GM21381 (cell line): ENCODE measurements around the gene EML4.
"Not testable (repeated sequence)": the region's sequence is repeated elsewhere in the genome, so short reads cannot be mapped to it uniquely, and the experiment has no call there.

Source experiments
- ATAC-seq: cut with Tn5 transposase; IDR thresholded peaks from one replicate; pipeline ENCODE4 v1.9.1; 2021; ENCODE audit warnings: mild to moderate bottlenecking, moderate library complexity; ENCODE audit not compliant: unreplicated experiment

EML4 gene

DNA sequence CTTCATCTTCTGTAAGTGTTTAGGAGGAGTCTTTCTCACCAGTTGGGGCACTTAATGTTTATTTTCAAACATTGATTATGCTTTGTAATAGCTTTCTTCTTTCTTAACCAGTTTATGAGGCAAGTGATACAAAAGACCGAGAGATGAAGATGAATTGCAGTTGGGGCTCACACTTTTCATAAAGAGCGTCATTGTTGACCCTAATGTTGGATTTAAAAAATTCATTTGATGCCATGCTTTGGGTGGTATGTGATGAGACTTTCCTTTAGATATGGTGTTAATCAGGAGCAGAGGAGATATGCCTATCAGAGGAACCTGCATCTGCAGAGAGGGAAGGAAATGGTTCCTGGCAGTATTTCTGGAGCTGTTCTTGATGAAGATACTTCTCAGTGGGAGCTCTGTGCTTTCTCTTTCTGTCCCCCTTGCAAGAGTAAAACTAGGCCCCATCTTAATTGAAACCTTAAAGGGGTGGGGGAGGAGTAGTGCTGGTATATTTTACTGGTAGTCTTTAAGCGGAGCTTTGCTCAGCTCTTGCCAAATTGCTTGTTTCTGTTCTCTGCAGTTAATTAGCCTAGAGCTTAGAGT is 2.3 kb downstream of the EML4 start:
- ATAC-seq = peak; percentile 25

DNA sequence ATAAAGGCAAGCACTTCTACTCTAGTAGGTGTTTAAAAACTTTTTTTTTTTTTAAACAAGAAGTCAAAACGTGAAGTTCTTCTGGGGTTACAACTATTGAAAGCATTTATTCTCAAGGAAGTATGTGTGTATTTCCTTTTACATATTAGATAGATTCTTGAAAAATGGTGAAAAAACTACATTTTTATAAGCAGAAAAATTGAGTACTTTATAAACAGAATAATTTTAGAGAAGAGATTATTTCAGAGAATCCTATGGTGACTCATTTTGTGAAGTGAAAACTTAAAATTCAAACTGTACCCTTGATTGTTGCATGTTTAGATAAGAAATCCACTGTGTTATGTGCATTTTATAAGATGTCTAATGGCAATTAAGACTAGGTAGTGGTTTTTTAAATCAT is 2.9 kb downstream of the EML4 start:
- no peak for ATAC-seq

DNA sequence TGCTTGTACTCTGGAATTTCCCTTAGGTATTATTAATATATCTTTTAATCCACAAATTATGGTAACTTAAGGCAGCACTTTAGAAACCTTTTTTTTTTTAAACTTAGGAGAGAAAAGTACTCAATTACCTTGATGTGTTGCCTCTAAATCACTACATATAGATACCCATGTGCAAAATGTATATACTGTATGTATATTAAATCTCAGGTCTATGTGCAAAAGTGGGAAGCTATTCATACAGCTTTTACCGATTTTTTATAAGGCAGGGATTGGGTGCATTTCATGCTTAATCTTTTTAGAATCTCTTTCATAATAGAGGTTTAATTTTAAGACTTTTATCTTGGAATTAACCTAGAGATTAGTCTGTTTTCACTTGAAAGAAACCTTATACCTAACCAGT is 3.4 kb downstream of the EML4 start:
- no peak for ATAC-seq

DNA sequence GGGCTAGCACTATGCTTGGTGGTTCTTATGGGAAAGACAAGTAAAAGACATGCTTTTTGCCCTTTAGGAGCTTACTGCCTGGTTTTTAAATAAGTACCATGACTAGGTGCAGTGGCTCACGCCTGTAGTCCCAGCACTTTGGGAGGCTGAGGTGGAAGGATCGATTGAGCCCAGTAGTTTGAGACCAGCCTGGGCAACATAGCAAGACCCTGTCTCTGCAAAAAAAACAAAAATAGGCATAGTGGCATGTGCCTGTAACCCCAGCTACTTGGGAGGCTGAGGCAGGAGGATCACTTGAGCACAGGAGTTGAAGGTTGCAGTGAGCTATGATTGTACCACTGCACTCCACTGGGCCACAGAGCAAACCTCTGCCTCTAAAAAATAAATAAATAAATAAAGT is 4.3 kb downstream of the EML4 start:
- not testable (repeated sequence) for ATAC-seq

DNA sequence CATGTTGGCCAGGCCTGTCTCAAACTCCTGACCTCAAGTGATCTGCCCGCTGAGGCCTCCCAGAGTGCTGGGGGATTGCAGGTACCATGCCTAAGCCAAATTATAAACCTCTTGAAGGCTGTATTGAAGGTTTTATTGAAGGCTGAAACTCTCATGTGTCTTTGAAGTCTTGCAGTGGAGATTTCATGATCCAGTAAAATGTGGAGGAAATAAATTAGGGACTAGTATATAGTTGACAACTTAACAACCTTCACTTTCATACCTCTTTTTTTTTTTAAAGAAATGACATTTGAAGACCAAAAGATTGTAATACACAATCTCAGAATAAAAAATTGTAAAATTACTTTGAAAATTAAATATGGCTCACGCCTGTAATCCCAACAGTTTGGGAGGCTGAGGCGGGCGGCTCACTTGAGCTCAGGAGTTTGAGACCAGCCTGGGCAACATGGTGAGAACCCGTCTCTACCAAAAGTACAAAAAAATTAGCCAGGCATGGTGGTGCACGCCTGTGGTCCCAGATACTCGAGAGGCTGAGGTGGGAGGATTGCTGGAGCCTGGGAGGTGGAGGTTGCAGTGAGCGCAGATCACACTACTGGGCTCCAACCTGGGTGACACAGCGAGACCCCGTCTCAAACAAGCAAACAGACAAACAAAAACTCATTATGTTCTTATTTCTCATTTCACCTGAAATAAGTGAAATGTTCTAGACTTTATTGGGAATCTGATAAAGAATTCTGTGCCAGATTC is 8.0 kb downstream of the EML4 start:
- no peak for ATAC-seq

DNA sequence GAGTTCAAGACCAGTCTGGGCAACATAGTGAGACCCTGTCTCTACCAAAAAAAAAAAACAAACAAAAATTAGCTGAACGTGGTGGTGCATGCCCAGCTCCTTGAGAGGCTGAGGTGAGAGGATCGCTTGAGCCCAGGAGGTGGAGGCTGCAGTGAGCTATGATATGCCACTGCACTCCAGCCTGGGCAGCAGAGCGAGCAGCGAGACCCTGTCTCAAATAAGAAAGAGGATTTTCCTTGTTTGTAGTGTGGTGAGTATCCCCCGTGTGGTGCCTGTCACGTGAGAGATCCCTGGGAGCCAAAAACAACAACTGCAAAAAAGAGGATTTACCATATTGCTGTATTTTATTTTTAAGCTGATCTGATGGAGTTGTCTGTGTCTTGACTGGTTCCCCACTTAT is 9.2 kb downstream of the EML4 start:
- ATAC-seq = no peak

DNA sequence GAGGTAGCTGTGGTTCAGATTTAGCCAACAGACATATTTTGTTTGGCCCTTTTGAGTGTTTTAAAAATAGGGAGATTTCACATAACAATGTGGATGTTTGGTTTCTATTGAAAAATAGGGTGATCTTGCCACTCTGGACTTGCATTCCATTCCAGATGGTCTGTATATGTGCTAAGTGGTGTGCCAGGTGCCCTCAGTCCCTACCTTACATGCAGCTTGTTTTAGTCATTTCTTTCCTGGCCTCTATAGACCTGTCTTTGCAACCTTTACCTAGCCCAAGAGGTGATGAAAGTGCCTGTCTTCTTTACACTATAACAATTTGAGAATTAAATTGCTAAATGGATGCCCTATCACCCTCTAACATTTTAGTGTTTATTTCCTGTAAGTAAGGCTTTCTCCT is 11.1 kb downstream of the EML4 start:
- ATAC-seq = no peak

DNA sequence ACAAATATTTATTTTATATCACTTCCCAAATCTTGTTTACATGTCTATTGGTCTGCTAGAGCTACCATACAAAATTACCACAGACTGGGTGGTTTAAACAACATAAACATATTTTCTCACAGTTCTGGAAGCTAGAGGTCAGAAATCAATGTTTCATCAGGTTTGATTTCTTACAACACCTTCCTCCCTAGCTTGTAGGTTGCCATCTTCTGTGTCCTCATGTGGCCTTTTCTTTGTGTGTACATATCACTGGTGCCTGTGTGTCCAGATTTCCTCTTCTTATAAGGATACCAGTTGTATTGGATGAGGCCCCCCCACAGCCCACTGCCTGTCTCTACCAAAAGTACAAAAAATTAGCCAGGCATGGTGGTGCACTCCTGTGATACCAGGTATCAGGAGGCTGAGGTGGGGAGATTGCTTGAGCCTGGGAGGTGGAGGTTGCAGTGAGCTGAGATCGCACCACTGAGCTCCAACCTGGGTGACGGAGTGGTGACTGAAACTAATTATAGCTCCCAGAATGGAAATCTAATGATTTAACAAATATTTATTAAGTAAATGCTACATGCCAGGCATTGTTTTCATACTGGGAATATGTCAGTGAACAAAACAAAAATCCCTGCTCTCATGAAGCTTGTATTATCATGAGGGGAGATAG is 13.6 kb downstream of the EML4 start:
- no peak for ATAC-seq

DNA sequence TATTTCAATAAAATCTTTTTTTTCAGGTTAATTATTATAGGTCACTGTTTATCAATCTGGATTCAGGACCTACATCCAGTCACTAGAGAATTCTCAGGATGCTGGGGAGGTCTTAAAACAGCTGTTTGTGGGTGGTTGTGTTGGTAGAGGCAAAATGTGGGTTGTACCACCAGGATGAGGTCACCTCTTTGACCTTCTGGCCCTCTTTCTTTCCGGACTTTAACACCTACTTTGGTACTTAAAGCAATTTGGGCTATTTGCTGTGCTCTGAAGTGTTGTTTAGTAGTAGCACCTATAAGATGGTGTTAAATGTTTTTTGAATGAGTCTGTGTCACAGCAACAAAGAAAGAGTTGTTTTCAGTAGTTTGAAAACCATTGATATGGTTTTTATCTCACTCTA is 14.6 kb downstream of the EML4 start:
- no peak for ATAC-seq

DNA sequence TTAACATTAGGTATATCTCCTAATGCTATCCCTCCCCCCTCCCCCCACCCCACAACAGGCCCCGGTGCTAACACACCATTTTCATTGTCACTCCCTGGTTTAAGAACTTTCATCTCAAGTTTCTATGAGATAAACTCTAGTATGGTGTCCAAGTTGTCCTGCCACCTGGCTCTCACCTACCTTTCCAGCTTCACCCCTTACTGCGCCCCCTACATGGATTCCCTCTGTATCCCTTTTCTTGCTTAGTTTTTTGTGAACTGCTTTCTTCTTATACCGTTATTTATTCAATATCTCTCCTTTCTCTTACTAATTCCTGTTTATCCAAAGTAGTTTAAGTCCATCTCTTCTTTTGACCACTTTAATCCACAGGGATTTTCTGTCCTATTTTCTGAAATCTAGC is 15.2 kb downstream of the EML4 start:
- no peak for ATAC-seq

DNA sequence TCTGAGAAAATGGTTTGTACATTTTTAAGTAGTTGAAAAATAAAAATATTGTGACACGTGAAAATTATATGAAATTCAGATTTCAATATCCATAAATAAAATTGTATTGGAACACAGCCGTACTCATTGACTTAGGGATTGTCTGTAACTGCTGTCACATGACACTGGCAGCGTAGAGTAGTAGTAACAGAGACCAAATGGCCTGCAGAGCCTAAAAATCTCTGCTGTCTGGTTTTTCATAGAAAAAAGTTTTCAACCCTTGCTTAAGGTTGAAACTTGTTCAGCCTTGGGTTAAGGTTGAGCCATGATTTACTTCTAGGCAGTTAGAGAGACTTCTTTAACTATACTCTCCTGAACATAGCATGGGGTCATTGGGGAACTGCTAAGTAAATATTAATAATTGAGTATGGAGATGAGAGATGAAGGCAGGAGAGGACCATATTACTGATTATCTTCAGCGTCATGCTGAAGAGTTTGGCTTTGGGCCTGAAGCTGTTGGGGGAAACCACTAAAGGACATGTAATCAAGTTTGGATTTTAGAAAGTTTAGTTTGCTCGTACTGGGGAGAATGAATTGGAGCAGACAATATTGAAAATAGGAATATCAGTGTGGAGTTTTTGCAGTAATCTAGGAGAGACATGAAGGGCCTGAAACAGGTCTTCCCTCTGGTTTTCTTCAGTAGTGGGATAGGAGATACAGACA is 16.2 kb downstream of the EML4 start:
- no peak for ATAC-seq

DNA sequence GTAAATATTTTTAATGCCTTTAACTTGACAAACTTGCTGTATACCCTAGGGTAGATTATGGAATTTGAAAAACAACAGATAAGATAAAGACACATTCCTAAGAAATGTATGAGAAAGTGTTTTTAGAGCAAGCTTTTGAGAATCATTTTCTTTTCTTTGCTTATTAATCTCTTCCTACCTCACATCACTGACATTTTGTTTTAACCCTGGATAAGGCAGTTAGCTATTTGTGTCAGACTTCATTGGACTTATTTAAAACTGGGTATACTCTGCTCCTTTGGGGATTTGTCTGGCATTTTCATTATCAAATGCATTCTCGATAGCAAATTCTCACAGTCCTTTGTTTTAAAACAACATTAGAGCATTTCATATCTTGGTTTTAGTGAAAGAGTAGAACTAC is 17.2 kb downstream of the EML4 start:
- no peak for ATAC-seq

DNA sequence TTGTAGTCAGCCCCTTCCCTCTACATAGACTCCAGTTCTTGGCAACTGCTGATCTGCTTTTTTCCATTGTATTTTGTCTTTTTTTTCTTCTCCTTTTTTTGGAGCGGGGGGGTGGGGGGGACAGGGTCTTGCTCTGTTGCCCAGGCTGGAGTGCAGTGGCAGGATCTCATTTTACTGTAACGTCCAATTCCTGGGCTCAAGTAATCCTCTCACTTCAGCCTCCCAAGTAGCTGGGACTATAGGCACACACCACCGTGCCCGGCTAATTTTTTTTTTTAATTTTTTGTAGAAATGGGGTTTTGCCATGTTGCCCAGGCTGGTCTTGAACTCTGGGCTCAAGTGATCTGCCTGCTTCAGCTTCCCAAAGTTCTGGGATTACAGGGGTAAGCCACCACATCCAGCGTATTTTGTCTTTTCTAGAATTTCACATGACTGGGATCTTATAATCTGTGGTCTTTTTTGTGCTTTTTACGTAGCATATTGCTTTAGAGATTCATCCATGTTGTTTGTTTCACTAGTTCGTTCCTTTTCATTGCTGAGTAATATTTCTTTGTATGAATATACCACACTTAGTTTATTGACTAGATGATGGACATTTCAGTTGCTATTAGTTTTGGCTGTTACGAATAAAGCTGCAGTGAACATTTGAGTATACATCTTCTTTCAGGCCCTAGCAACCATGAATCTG is 17.9 kb downstream of the EML4 start:
- ATAC-seq = no peak

DNA sequence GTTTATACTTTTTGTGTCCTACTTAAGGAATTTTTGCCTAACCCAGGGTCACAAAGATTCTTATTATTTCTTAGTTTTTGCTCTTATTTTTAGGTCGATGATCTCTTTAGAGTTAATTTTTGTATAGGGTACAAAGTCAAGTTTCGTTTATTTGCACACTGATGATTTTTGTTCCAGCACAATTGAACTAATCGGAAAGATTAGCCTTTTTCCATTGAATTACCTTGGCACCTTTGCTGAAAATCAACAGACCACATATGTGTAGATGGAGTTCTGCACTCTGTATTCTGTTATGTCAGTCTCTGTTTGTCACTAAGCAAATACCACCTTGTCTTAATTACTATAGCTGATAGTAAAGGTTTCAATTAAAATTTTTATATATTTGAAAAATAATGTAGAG is 18.7 kb downstream of the EML4 start:
- ATAC-seq = no peak

DNA sequence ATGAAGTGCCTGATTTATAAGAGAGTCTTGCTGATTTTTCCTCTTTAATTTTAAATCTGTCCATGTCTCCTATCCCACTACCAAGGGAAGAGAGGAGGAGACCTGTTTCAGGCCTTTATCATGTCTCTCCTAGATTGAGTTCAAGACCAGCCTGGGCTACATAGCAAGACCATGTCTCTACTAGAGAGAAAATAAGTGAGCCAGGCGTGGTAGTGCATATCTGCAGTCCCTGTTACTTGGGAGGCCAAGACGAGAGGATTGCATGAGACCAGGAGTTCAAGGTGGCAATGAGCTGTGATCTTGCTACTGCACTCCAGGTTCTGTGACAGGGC is 20.0 kb downstream of the EML4 start:
- ATAC-seq = no peak

DNA sequence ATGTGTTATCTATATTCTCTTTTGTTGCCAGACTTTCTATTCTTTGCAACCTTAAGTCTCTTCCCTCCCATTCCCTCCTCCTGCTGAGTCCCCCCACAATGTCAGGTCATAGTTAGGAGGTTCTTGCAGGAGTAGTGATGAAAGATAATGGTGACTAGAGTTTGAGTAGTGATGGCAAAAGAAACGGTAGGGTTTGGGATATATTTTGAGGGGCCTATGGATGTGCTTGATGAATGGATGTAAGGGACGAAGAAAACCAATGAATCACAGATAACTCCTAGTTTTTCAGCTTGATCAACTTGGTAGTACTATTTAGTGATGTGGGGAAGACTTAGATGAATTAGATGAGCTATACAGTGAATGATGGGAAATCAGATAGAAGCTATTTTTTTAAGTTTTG is 21.0 kb downstream of the EML4 start:
- ATAC-seq = no peak

DNA sequence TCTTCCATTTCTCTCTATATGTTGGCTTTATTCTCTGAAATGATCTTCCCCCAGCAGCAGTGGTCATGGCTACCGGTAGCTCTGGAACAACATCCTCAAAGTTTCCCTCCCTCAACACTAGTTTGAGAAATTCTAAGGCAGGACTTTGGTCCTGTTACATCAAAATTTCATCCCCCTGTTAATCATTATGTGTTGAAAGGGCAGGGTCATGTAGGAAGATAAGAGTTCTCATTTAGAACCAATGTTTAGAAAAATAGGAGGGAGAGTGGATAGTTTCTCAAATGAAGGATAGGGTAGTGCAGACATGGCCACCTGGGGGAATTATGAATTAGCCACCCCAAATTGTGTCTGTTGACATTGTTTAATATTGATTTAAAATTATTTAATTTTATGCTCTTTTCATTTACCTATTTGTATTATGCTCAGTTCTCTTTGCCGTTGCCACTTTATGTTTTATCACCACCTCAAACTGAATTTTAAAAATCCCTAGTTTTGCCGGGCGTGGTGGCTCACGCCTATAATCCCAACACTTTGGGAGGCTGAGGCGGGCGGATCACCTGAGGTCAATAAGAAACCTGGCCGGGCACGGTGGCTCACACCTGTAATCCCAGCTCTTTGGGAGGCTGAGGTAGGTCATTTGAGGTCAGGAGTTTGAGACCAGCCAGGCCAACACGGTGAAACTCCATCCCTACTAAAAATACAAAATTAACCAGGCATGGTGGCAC is 22.3 kb downstream of the EML4 start:
- ATAC-seq = no peak

DNA sequence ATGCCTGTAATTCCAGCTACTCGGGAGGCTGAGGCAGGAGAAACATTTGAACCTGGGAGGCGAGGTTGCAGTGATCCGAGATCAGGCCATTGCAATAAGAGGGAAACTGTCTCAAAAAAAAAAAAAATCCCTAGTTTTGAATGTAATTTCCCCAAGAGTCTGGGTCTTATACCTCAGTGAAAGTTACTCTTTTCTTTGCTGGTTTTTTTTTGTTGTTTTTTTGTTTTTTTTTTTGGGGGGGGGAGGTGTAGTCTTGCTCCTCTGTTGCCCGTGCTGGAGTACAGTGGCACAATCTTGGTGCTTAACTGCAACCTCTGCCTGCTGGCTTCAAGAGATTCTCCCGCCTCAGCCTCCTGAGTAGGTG is 22.8 kb downstream of the EML4 start:
- no peak for ATAC-seq

DNA sequence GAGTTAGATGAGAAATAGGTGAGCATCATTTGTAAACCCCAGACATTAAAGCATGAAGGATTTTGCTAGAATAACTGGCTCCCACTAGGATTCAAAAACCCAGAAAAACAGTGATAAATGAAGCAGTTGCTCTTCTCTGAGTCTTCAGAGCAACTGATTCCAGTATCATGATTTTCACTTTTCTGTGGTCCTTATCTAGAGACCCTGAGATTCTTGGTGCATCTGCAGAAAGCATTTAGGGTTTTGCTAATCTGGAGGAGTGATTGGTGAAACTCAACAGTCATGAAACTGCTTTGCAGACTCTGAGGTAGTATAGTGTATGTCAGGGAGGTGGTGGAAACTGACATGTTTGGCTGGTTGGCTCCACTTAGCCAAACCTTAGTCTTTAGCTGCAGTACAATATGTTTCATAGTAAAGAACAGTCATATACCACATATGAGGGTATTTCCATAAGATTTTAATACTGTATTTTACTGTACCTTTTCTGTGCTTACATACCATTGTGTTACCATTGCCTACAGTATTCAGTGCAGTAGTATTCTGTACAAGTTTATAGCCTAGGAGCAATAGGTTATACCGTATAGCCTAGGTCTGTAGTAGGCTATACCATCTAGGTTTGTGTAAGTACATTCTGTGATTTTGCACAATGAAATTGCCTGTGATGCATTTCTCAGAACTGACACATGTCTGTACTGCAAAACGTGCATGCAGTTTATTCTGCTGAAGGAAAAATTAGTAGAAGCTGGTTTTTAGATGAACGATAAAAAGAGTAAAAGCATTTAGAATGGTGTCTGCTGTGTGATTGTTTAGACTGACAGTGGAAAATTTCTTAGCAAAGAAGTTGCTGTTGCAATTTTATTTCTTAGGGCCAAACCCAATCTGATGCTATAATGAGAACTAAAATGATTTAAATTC is 23.8 kb downstream of the EML4 start:
- peak; percentile 66 for ATAC-seq

DNA sequence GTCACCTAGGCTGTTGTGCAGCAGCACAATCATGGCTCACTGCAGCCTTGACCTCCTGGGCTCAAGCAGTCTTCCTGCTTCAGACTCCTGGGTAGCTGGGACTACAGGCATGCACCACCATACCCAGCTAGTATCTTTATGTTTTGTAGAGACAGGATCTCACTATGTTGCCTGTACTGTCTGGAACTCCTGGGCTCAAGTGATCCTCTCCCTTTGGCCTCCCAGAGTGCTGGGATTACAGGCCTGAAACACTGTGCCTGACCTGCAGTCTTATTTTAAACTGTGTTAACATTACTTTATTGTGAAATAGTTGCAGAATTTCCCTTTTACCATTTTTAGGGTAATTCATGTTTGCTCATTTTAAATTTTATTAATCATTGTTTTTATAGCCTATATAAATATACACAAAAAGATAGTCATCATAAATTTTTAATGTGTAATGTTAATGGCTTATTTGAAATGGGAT is 24.6 kb downstream of the EML4 start:
- no peak for ATAC-seq
